GM18508 (cell line): ENCODE data around the gene GNG12.

ENCODE experiments used
- ATAC-seq: cut with Tn5 transposase; IDR thresholded peaks from one replicate; pipeline ENCODE4 v1.9.1; 2021; ENCODE audit warnings: moderate number of reproducible peaks; ENCODE audit not compliant: insufficient read depth, unreplicated experiment

Gene GNG12

DNA sequence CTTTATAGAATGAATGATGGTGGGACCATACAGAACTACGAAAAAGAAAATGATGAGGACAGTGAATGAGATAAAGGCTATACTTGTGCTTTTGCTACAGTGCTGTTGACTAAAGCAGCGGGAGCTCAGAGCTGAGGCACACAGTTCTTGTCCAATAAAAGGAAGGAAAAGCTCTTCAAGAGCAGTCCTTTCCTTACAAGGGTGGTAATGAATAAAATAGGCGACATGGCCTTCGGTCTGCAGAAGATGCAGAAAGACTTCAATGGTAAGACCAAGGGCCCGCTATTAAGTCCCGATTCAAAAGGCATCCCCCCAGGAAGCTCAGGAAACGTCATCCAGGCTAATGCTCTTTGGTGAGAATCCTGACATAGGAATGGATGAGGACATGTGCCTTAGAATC lies 44.4 kb downstream of the GNG12 start:
- no peak for ATAC-seq

DNA sequence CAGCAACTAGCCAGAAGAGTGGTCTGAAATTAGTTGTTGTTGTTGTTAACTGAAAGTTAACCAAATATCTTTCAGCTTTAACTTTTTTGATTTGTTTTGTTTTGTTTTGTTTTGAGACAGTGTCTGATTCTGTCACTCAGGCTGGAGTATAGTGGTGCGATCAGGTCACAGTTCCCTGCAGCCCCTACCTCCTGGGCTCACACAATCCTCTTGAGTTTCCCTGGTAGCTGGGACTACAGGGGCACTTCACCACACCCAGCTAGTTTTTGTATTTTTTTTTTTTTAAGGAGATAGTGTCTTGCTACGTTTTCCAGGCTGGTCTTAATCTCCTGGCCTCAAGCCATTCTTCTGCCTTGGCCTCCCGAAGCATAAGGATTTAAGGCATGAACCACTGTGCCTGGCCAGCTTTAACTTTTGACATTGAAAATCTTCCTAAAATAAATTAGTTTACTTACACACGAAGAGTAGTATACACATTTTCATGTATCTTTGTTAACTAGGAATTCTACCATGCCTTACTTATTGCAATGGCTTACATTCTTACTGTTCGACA lies 45.0 kb downstream of the GNG12 start:
- no peak for ATAC-seq

DNA sequence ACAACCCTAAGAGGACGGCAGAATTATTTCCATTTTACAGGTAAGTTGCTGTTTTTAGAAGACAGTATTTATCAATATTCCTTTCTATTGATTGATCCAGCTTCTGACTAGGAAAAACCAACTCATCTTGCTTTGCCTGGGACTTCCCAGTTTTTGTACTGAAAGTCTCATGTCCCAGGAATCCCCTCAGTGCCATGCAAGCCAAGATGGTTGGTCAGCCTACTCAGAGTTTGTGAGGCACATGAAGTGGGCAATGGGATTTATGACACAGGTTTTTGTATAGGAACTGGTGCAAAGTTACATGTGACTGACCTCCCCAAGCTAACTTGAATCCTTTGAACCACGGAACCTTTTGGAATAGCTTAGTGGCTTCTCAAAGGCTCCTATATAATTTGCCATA lies 45.5 kb downstream of the GNG12 start:
- ATAC-seq: no peak

GRCh38 chr1:67785847-67786753 lies 47.2 kb downstream of the GNG12 start:
- ATAC-seq: no peak

GRCh38 chr1:67784545-67785186 lies 48.6 kb downstream of the GNG12 start:
- no peak for ATAC-seq

DNA sequence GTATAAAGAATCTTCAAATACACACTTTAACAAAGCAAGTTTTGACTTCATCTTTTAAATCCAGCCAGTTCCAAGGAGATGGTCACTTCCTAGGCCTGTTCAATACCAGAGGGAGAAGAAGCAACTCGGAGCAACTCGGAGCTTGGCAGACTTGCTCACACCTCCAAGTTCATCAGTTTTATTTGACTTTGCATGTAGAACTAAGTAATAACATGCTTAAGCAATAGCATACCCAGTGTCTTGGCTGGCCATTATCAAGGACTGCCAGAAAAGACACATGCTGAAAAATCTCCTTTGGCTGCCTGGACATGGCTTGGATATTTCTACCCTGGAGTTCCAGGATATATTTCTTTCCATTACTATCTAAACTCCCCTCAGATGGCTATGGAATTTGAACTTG lies 52.6 kb downstream of the GNG12 start:
- ATAC-seq: no peak

DNA sequence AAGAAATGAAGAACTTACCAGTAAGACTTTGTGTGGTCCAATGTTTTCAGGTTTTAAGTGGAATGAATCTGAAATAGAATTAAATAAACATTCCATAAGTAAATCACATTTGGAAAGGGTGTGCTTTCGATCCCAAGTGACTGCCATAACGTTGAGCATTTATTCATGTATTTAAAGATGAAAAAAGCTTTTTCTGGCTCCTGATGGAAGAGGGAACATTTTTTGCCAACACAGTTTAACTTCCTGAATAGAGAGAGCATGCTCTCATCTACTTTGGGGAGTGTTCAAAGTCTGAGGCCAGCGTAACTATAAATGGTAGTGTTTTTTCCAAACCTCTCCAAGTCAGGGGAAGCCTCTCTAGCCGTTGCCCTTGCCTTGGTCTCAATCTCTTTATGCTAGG lies 55.8 kb downstream of the GNG12 start:
- no peak for ATAC-seq

DNA sequence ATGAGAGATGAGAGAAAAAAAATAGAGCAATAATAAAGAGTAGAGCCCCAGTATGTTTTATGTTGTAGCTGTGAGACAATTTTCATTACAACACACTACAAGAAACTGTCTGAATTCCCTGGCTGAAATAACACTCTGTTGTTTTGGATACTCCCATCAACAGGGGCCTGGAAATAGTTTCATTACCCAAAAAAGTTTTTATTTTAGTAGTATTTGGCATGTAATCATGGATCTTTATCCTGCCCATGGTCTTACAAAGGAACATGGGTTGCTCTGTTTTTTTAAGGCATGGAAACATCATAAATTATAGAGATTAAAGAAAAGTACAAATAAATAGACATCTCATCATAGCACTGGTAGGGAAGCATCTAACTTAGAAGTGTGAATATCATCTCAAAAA lies 56.3 kb downstream of the GNG12 start:
- no peak for ATAC-seq

GRCh38 chr1:67773462-67773861 lies 59.8 kb downstream of the GNG12 start:
- no peak for ATAC-seq

DNA sequence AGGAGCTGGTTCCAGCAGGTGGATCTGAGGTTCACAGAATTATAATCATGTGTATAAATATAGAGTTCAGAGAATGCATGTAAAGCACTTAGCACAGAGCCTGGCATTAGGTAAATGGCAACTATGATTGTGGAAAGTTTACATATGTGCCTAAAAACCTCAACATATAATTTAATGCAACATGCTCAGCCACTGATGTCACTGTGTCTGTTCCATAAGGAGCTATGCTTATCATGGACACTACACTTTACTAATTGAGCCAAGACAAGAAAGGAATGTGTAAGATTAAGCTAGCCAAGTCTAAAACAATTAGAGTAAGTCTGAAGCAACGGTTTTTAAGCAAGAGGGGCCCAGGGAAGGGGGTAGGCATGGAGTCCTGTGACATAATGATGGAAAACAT lies 61.5 kb downstream of the GNG12 start:
- no peak for ATAC-seq

GRCh38 chr1:67771152-67771551 lies 62.1 kb downstream of the GNG12 start:
- no peak for ATAC-seq

DNA sequence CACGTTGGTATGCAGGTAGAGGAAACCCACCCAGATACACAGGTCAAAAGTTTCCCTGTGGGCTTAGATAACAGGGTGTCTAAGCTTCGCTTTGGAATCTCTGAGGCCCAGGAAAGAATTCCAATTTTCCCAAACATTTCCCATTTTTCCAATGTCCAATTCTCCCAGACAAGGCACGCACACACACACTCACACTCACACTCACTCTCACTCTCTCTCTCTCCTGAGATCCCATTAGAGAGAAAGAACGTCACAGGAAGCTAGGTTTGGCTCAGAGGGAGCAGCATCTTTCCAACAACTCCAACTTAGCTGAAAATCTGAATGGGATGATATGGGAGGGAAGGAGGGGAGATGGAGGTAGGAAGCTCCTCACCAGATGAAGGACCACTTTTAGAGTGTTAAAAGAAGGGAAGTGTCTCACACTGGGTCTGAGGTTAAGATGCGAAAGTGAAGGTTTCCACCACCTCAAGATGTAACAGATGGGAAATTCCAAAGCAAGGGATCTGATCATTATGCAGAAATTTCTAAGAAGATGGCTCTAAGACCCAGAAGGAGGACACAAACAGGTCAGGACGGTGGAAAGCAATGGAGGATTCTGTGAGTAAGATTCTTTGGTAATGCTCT lies 63.5 kb downstream of the GNG12 start:
- no peak for ATAC-seq

DNA sequence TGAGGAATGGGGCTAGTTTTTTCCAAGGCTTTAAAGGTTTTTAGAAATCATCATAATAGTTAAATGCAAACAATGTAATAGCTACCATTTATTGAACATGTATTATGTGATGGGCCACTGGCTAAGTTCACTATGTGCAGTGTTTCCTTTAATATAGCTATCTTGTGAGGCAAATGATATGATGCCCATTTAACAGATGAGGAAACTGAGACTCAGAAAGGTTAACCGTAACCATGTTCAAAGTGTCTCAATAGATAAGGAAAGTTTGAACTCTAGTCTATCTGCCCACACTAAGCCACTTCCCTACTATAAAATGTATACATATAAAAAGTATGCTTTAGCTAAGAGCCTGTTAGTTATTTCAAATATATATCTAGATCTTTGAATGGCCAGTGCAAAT lies 64.8 kb downstream of the GNG12 start:
- ATAC-seq: no peak

- ATAC-seq: no peak
Measured at GRCh38 chr1:67767103-67767782, 66.0 kb downstream of the GNG12 start.

DNA sequence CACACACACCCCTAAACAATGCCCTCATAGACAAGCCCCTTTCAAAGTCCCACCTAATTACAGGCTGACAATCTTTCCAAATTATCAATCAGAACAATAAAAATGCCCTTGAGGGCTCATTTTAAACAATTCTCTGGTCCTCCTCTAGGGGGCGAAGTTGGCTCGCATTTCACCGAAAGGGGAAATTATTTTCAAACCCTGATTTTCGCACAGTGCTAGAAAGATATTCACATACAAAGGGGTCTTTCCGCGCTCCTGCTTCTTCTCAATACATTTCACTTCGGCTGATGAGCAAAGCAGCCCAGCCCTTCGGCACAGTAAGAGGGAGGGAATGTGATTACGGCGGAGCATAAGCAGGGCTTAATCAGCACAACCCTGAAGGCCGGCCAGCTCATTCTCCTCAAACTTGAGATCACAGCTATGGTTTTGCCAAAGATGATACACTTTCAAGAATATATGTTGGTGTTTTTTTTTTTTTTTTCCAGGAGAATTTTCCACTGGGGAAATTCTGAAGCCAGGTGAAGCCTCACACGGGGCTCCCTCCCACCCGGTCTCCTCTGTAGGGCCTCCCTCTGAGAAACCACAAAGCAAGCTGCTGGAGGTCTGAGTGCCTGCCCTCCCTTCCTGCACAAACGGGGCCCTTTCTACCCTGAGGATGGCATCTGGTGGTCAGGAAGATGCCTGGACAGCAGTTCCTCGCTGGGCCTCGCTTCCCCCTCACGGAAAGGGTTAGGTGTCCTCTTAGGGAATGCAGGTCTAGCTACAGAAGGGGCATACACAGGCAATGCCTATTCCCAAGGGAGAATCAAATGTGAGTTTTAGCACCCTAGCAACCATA lies 66.9 kb downstream of the GNG12 start:
- no peak for ATAC-seq

DNA sequence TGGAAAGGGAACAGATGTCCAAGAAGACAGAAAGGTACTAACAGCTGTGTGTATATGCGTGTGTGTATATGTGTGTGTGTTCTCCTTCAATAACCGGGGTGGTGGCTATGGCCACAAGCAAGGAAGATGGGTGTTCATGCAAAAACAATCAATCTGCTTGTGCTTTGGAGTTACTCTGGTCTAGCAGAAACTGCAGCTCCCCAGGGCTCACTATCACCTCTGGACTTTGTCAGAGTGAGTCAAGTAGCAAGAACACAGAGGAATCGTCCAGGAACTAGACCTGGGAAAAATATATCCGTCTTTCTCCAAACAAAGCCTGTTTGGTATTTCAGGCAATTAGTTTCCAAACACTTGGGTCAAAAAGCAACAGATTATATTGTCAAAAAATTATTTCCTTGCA lies 68.6 kb downstream of the GNG12 start:
- no peak for ATAC-seq

DNA sequence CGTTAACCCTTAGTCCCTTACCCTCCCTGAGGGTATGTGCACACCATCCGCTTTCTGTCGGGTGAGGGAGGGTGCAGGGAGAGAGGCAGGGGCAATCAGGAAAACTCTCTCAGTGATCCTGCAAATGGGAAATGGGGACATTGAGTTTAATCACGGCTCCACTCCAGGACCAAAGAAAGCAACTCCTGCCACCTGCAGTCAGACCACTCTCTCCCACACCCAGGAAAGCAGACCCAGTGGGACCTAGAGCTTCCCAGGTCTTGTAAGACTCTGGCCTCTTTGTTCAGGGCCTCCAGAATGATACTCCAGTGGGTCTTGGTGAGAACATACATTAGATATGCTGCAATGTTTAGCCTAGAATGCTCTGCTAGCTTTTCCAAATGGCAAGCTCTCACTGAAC lies 71.5 kb downstream of the GNG12 start:
- no peak for ATAC-seq

- ATAC-seq: no peak
Measured at GRCh38 chr1:67761091-67761490, 72.2 kb downstream of the GNG12 start.

DNA sequence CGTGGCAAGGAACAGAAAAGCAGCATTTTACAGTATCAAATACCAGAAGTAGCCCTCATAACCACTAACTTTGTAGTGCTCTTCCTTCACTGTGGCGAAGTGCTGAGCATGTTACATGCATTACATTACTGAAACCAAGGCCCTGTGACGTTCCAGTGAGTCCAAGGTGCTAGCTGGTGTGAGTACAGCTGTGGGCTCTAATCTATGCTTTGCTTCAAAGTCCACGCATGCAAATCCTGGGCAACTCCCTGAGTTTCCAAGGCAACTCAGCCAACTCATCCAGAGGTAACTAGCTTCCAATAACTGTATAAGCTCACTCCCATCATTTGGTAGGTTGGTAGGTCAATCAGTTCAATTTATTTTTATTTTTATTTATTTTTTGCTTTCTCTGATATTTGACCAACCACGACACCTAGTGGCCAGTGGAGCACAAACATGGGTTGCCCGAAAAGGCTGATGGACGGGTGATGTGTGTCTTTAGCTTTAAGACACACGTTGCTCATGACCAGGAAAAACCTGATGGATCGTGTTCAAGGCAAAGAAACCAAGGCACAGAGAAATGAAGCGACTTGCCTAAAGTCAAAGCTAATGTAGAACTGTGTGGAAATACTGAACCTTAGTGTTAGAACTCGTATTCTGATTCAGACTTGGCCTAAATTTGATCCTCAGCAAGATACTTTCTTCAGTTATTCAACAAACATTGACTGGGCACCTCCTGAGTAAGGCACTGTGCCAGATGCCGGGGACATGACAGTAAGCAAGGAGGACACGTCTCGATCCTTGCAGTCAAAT lies 73.0 kb downstream of the GNG12 start:
- ATAC-seq: peak; percentile 99
